A549 (cell line): ENCODE results near the gene CD69. TPM values are rescaled to one million over a fixed set of nuclear protein-coding genes. Genes with fewer than 3 reads are reported as not detected.

Experiments
- ATAC-seq, 2 experiments: fragments of 200-7000 bp in 1 of 2; fragments of >200 bp in 1 of 2; cut with Nextera tagmentation in 1 of 2; cut with Tn5 transposase in 1 of 2; 3 replicates each; pipeline versions ENCODE4 v1.8.0 to v1.9.1; 2018 to 2020; ENCODE audit warnings: mild to moderate bottlenecking in 1 of 2, moderate library complexity in 1 of 2
- CTCF ChIA-PET: fragments of 300-600 bp; sonication (Branson Sonifier 250); formaldehyde crosslinking; extraction: SDS; loops from one replicate; lab custom pipeline; 2021; ENCODE audit warnings: antibody characterized with exemption, inconsistent platforms; lab: Yijun Ruan, JAX
- POLR2A ChIA-PET: fragments of 350-600 bp; formaldehyde crosslinking; extraction: SDS; loops from one replicate; lab custom pipeline; 2021; ENCODE audit warnings: antibody characterized with exemption, inconsistent platforms; lab: Yijun Ruan, JAX
- DNase-seq, 2 experiments: peaks; one replicate each; pipeline versions ENCODE4 v3.0.0 to v3.0.0-alpha.2; 2011 to 2016; ENCODE audit warnings: low read depth in 1 of 2, low spot score in 1 of 2
- FAIRE-seq: peaks from 2 replicates; lab custom pipeline; 2011; peaks lifted over from hg19 to GRCh38; lab: Jason Lieb, UNC
- H3K27ac ChIP-seq, 2 experiments: fragments of >200 bp; sonication (Bioruptor Twin); formaldehyde crosslinking; 3 replicates each; pipeline ENCODE4 v1.5.1; 2016 to 2017
- H3K4me1 ChIP-seq: fragments of >200 bp; sonication (Bioruptor Twin); formaldehyde crosslinking; 3 replicates; pipeline ENCODE4 v1.6.1; 2016
- H3K4me2 ChIP-seq: fragments of >200 bp; sonication (Bioruptor Twin); formaldehyde crosslinking; 3 replicates; pipeline ENCODE4 v1.6.1; 2016
- H3K4me3 ChIP-seq: fragments of >200 bp; sonication (Bioruptor Twin); formaldehyde crosslinking; 3 replicates; pipeline ENCODE4 v1.5.1; 2016
- H3K9me3 ChIP-seq: fragments of >200 bp; sonication (Bioruptor Twin); formaldehyde crosslinking; 3 replicates; pipeline ENCODE4 v1.6.1; 2016
- BCL3 ChIP-seq: fragments of >200 bp; sonication (Bioruptor Twin); formaldehyde crosslinking; IDR thresholded peaks from 3 replicates; pipeline ENCODE4 v1.6.1; 2016
- CBX2 ChIP-seq: fragments of 200-600 bp; sonication (generic); IDR thresholded peaks from 2 replicates; pipeline ENCODE4 v1.6.1; 2016; ENCODE audit warnings: low read depth, mild to moderate bottlenecking, borderline replicate concordance
- CBX8 ChIP-seq: fragments of 200-600 bp; sonication (generic); IDR thresholded peaks from 2 replicates; pipeline ENCODE4 v1.6.1; 2016
- CEBPB ChIP-seq, 2 experiments: fragments of >200 bp in 1 of 2; sonication (Bioruptor Twin) in 1 of 2; formaldehyde crosslinking in 1 of 2; IDR thresholded peaks; 2 replicates each; pipeline ENCODE4 v1.6.1; 2012 to 2016
- CHD4 ChIP-seq: fragments of 200-600 bp; sonication (generic); IDR thresholded peaks from 2 replicates; pipeline ENCODE4 v1.6.1; 2016; ENCODE audit warnings: antibody characterized with exemption, mild to moderate bottlenecking, borderline replicate concordance
- EHF ChIP-seq: fragments of 250-450 bp; sonication (Bioruptor Pico); IDR thresholded peaks from 2 replicates; pipeline ENCODE4 v1.5.0; 2020; ENCODE audit warnings: mild to moderate bottlenecking
- EHMT2 ChIP-seq: fragments of 200-600 bp; sonication (generic); IDR thresholded peaks from 2 replicates; pipeline ENCODE4 v1.6.1; 2016; ENCODE audit warnings: antibody characterized with exemption, low read depth, mild to moderate bottlenecking, moderate library complexity
- ELK1 ChIP-seq: fragments of 150-350 bp; IDR thresholded peaks from 2 replicates; pipeline ENCODE4 v1.6.1; 2014; ENCODE audit warnings: low read depth, mild to moderate bottlenecking, low read length
- ESRRA ChIP-seq: fragments of 150-350 bp; IDR thresholded peaks from 2 replicates; pipeline ENCODE4 v1.6.1; 2014; ENCODE audit warnings: mild to moderate bottlenecking, low read length, borderline replicate concordance
- FOSB ChIP-seq: fragments of 250-450 bp; sonication (Bioruptor Pico); IDR thresholded peaks from 2 replicates; pipeline ENCODE4 v1.5.0; 2020; ENCODE audit warnings: mild to moderate bottlenecking, moderate library complexity
- FOSL2 ChIP-seq, 2 experiments: fragments of 450-650 bp in 1 of 2; fragments of >200 bp in 1 of 2; sonication (Bioruptor Twin) in 1 of 2; formaldehyde crosslinking; IDR thresholded peaks; 2 replicates each; pipeline versions ENCODE4 v1.5.0 to v1.6.1; 2016 to 2020; ENCODE audit warnings: mild to moderate bottlenecking in 1 of 2, moderate library complexity in 1 of 2
- GATA3 ChIP-seq: IDR thresholded peaks from 2 replicates; pipeline ENCODE4 v1.6.1; 2012; ENCODE audit warnings: borderline replicate concordance
- HEYL ChIP-seq: fragments of 250-450 bp; sonication (Bioruptor Pico); IDR thresholded peaks from 2 replicates; pipeline ENCODE4 v1.8.0; 2021; ENCODE audit warnings: mild to moderate bottlenecking, moderate library complexity
- HMGXB4 ChIP-seq: fragments of 250-450 bp; sonication (Bioruptor Pico); IDR thresholded peaks from 2 replicates; pipeline ENCODE4 v1.5.0; 2021; ENCODE audit warnings: mild to moderate bottlenecking, moderate library complexity, borderline replicate concordance
- HOXA7 ChIP-seq: fragments of 250-450 bp; sonication (Bioruptor Pico); IDR thresholded peaks from 2 replicates; pipeline ENCODE4 v1.5.0; 2020; ENCODE audit warnings: mild to moderate bottlenecking, moderate library complexity
- HOXB5 ChIP-seq: fragments of 250-450 bp; sonication (Bioruptor Pico); IDR thresholded peaks from 2 replicates; pipeline ENCODE4 v1.5.0; 2020; ENCODE audit warnings: mild to moderate bottlenecking, moderate library complexity
- JUN ChIP-seq, 2 experiments: fragments of >200 bp; sonication (Bioruptor Twin); formaldehyde crosslinking; IDR thresholded peaks; 2 replicates in 1 of 2; 3 replicates in 1 of 2; pipeline ENCODE4 v1.6.1; 2016 to 2017
- JUNB ChIP-seq: fragments of >200 bp; sonication (Bioruptor Twin); formaldehyde crosslinking; IDR thresholded peaks from 2 replicates; pipeline ENCODE4 v1.6.1; 2016
- MAFK ChIP-seq: fragments of 450-650 bp; IDR thresholded peaks from 2 replicates; pipeline ENCODE4 v1.6.1; 2014; ENCODE audit not compliant: partially characterized antibody
- NFE2L2 ChIP-seq: fragments of 150-350 bp; conservative IDR thresholded peaks from 2 replicates; pipeline ENCODE4 v1.6.1; 2014; ENCODE audit warnings: low read length
- NPAS2 ChIP-seq: fragments of 250-450 bp; sonication (Bioruptor Pico); IDR thresholded peaks from 2 replicates; pipeline ENCODE4 v1.8.0; 2022; ENCODE audit warnings: mild to moderate bottlenecking, moderate library complexity, borderline replicate concordance
- POLR2AphosphoS2 ChIP-seq: conservative IDR thresholded peaks from 2 replicates; pipeline ENCODE4 v1.6.1; 2012; ENCODE audit warnings: low read length, improper control_type of control experiment, inconsistent platforms
- RAD21 ChIP-seq, 2 experiments: fragments of >200 bp in 1 of 2; sonication (Bioruptor Twin) in 1 of 2; formaldehyde crosslinking in 1 of 2; IDR thresholded peaks in 1 of 2; conservative IDR thresholded peaks in 1 of 2; 2 replicates in 1 of 2; 3 replicates in 1 of 2; pipeline ENCODE4 v1.6.1; 2012 to 2018; ENCODE audit warnings: inconsistent platforms in 1 of 2
- RARB ChIP-seq: fragments of 250-450 bp; sonication (Bioruptor Pico); IDR thresholded peaks from 2 replicates; pipeline ENCODE4 v1.8.0; 2021; ENCODE audit warnings: mild to moderate bottlenecking, moderate library complexity
- RCOR1 ChIP-seq: fragments of 150-350 bp; IDR thresholded peaks from 2 replicates; pipeline ENCODE4 v1.6.1; 2014; ENCODE audit warnings: antibody characterized with exemption, low read length, low read depth
- RFX5 ChIP-seq: fragments of 450-650 bp; IDR thresholded peaks from 2 replicates; pipeline ENCODE4 v1.7.1; 2014; ENCODE audit warnings: antibody characterized with exemption, mild to moderate bottlenecking, moderate library complexity
- RNF2 ChIP-seq: fragments of 200-600 bp; sonication (generic); IDR thresholded peaks from 2 replicates; pipeline ENCODE4 v1.6.1; 2016; ENCODE audit warnings: low read depth, mild to moderate bottlenecking, antibody characterized with exemption, moderate library complexity, borderline replicate concordance
- SMC3 ChIP-seq: fragments of >200 bp; sonication (Bioruptor Twin); formaldehyde crosslinking; IDR thresholded peaks from 3 replicates; pipeline ENCODE4 v1.6.1; 2018; ENCODE audit warnings: inconsistent platforms
- SREBF2 ChIP-seq: fragments of 450-650 bp; IDR thresholded peaks from 2 replicates; pipeline ENCODE4 v1.6.1; 2014; ENCODE audit warnings: mild to moderate bottlenecking, moderate library complexity
- TFCP2L1 ChIP-seq: fragments of 250-450 bp; sonication (Bioruptor Pico); IDR thresholded peaks from 2 replicates; pipeline ENCODE4 v1.5.0; 2021; ENCODE audit warnings: mild to moderate bottlenecking
- ZNF302 ChIP-seq: fragments of 250-450 bp; sonication (Bioruptor Pico); IDR thresholded peaks from 2 replicates; pipeline ENCODE4 v1.9.0; 2021; ENCODE audit warnings: inconsistent platforms, mild to moderate bottlenecking, moderate library complexity
- ZSCAN20 ChIP-seq: fragments of 250-450 bp; sonication (Bioruptor Pico); IDR thresholded peaks from 2 replicates; pipeline ENCODE4 v1.8.0; 2022; ENCODE audit warnings: mild to moderate bottlenecking, moderate library complexity
- WGBS: methylation state at CpG from one replicate; pipeline ENCODE4 v1.1.6; 2017; ENCODE audit errors: missing lambda C conversion rate; 5-methylcytosine and 5-hydroxymethylcytosine counted together
- polyA plus RNA-seq, 4 experiments: library from polyadenylated mRNA; depleted of rRNA in 3 of 4; stranded (reverse); fragments of >200 nt; fragmentation: RNase III in 1 of 4; extraction: RNeasy Plus Mini Kit Qiagen cat#74134 plus additional on column Dnase treatment in 1 of 4; gene quantifications; 2 replicates in 3 of 4; 3 replicates in 1 of 4; pipeline ENCODE4 v1.2.3, GENCODE V29; 2011 to 2017

The CD69 gene
- polyA plus RNA-seq, 2 of the 4 experiments (the other 2 are of a cell fraction) = not detected

- TF ChIP-seq JUNB = no peak
- no peak for TF ChIP-seq FOSB (CRISPR knock-in tag)
- no peak for TF ChIP-seq EHMT2
- no peak for TF ChIP-seq ZSCAN20
- TF ChIP-seq POLR2AphosphoS2 = no peak
- TF ChIP-seq GATA3 = no peak
- TF ChIP-seq CEBPB (IDR thresholded peaks at IDR 0.05) = no peak
- no peak for TF ChIP-seq CBX8
- no peak for TF ChIP-seq CBX2
- TF ChIP-seq ESRRA = no peak
- TF ChIP-seq MAFK = no peak
- TF ChIP-seq HEYL (CRISPR knock-in tag) = no peak
- no peak for TF ChIP-seq RARB
- TF ChIP-seq TFCP2L1 (CRISPR knock-in tag) = no peak
- no peak for TF ChIP-seq HOXB5 (CRISPR knock-in tag)
- no peak for TF ChIP-seq HOXA7 (CRISPR knock-in tag)
- TF ChIP-seq SREBF2 = no peak
- 70% methylated on average over 2 of the region's 2 CpGs for whole genome bisulfite sequencing
- Histone ChIP-seq H3K4me2 (no peak overlapping the region), H3K27ac (no peak overlapping the region), H3K4me3 (no peak overlapping the region), H3K9me3 (no peaks in the 10 kb centered on the region; the same call in 2 of the 3 replicates), H3K4me1 (no peaks in the 10 kb centered on the region)
- ChIA-PET CTCF (no interaction called here), POLR2A (no interaction called here)
- DNase-seq (no peak), ATAC-seq (no peak), FAIRE-seq (no peak)
Observed at GRCh38 chr12:9784326-9784725, 23.6 kb upstream of the CD69 start.

- H3K4me1 ChIP-seq = no peaks in the 10 kb centered on the region
- no peak overlapping the region for H3K27ac ChIP-seq
- no peak for TF ChIP-seq CHD4
- TF ChIP-seq CBX2 = no peak
- no peak for TF ChIP-seq NFE2L2
- no peak for TF ChIP-seq ZNF302 (CRISPR knock-in tag)
- TF ChIP-seq JUN (IDR thresholded peaks at IDR 0.05) = no peak
- TF ChIP-seq RNF2 = no peak
- DNase-seq (no peak), FAIRE-seq (no peak), ATAC-seq (no peak)
- no peaks in the 10 kb centered on the region for H3K9me3 ChIP-seq
- ChIA-PET POLR2A (no interaction called here), CTCF (no interaction called here)
- no peak overlapping the region for H3K4me2 ChIP-seq
- 32% methylated on average over 7 of the region's 7 CpGs for WGBS
- no peak overlapping the region for H3K4me3 ChIP-seq
Observed at GRCh38 chr12:9782547-9783382, 22.1 kb upstream of the CD69 start.

GRCh38 chr12:9781360-9781759, 20.7 kb upstream of the CD69 start:
- WGBS = 50% methylated on average over 2 of the region's 2 CpGs
- DNase-seq (no peak), ATAC-seq (no peak), FAIRE-seq (no peak)
- Histone ChIP-seq H3K9me3 (no peaks in the 10 kb centered on the region), H3K4me2 (no peak overlapping the region), H3K4me1 (no peaks in the 10 kb centered on the region), H3K27ac (no peak overlapping the region), H3K4me3 (no peak overlapping the region)
- POLR2A ChIA-PET = no interaction called here
- CTCF ChIA-PET = no interaction called here
- TF ChIP-seq EHF (CRISPR knock-in tag) (no peak), CEBPB (IDR thresholded peaks at IDR 0.05) (no peak), RCOR1 (no peak), ZSCAN20 (no peak), ELK1 (no peak), NPAS2 (CRISPR knock-in tag) (no peak), CHD4 (no peak), HMGXB4 (CRISPR knock-in tag) (no peak), BCL3 (no peak), RAD21 (conservative IDR thresholded peaks at IDR 0.05 in 1 of 2, IDR thresholded peaks at IDR 0.05 in 1 of 2) (no peak), HOXA7 (CRISPR knock-in tag) (no peak), FOSL2 (IDR thresholded peaks at IDR 0.05) (no peak), FOSL2 (CRISPR knock-in tag; IDR thresholded peaks at IDR 0.05) (no peak), EHMT2 (no peak), SMC3 (no peak), POLR2AphosphoS2 (no peak), RFX5 (no peak), RNF2 (no peak)
